GM12878 (cell line): ENCODE data around the gene ZNF641. TPM values are rescaled to one million over a fixed set of nuclear protein-coding genes. Genes with fewer than 3 reads are reported as not detected.

Experiments used
- ATAC-seq: fragments of 200-7000 bp; cut with Tn5 transposase; 3 replicates; pipeline ENCODE4 v1.9.1; 2020; ENCODE audit warnings: mild to moderate bottlenecking, moderate library complexity
- BruUV-seq: library from RNA; stranded (reverse); fragments of 400-500 nt; replicated peaks from 2 replicates; lab custom pipeline; 2021; lab: Mats Ljungman, UMichigan
- CTCF ChIA-PET: fragments of 300-600 bp; sonication (Branson Sonifier 250); formaldehyde crosslinking; extraction: SDS; loops from one replicate; lab custom pipeline; 2021; ENCODE audit warnings: inconsistent platforms; lab: Yijun Ruan, JAX
- POLR2A ChIA-PET: fragments of 350-600 bp; formaldehyde crosslinking; extraction: SDS; loops from one replicate; lab custom pipeline; 2021; ENCODE audit warnings: inconsistent platforms; lab: Charles Lee
- RAD21 ChIA-PET: fragments of 300-600 bp; sonication (Branson Sonifier 250); formaldehyde crosslinking; loops from one replicate; lab custom pipeline; 2023; ENCODE audit warnings: antibody characterized with exemption; ENCODE audit not compliant: unreplicated experiment; lab: Charles Lee
- SMC1A ChIA-PET: fragments of 300-600 bp; sonication (Branson Sonifier 250); formaldehyde crosslinking; loops from one replicate; lab custom pipeline; 2023; ENCODE audit not compliant: unreplicated experiment, uncharacterized antibody; lab: Charles Lee
- DNase-seq: peaks from one replicate; pipeline ENCODE4 v3.0.0-alpha.2; 2011; ENCODE audit warnings: low read depth, low spot score
- FAIRE-seq: peaks from 3 replicates; lab custom pipeline; 2011; peaks lifted over from hg19 to GRCh38; lab: Jason Lieb, UNC
- H2AFZ ChIP-seq: 2 replicates; pipeline ENCODE4 v1.6.0; 2011; ENCODE audit warnings: low read depth, low read length, control low read depth; ENCODE audit not compliant: control insufficient read depth
- H3K27ac ChIP-seq: 2 replicates; pipeline ENCODE4 v1.5.1; 2011; ENCODE audit warnings: control low read depth; ENCODE audit not compliant: control insufficient read depth, insufficient read depth
- H3K27me3 ChIP-seq, 2 experiments: replicated peaks in 1 of 2; 2 replicates each; pipeline versions ENCODE4 v1.6.0 to v1.6.1; 2011; ENCODE audit warnings: low read length in 1 of 2; ENCODE audit not compliant: control insufficient read depth in 2 of 2, insufficient read depth in 2 of 2
- H3K36me3 ChIP-seq, 2 experiments: 2 replicates each; pipeline ENCODE4 v1.5.1; 2011; ENCODE audit warnings: low read length in 1 of 2; ENCODE audit not compliant: control insufficient read depth in 2 of 2, insufficient read depth in 2 of 2
- H3K4me1 ChIP-seq: 2 replicates; pipeline ENCODE4 v1.6.1; 2011; ENCODE audit warnings: mild to moderate bottlenecking, low read length, moderate library complexity, mixed read lengths; ENCODE audit not compliant: control insufficient read depth, insufficient read depth
- H3K4me2 ChIP-seq: 2 replicates; pipeline ENCODE4 v1.6.0; 2011; ENCODE audit warnings: control low read depth; ENCODE audit not compliant: control insufficient read depth, insufficient read depth
- H3K4me3 ChIP-seq: fragments of 200-600 bp; sonication (generic); 2 replicates; pipeline ENCODE4 v1.5.1; 2016
- H3K79me2 ChIP-seq: 2 replicates; pipeline ENCODE4 v1.6.0; 2011; ENCODE audit warnings: low read length; ENCODE audit not compliant: control insufficient read depth, insufficient read depth
- H3K9ac ChIP-seq: 2 replicates; pipeline ENCODE4 v1.8.0; 2011; ENCODE audit warnings: low read length, control low read depth, mixed read lengths; ENCODE audit not compliant: control insufficient read depth, insufficient read depth
- H3K9me3 ChIP-seq: replicated peaks from 3 replicates; pipeline ENCODE4 v1.5.1; 2011; ENCODE audit warnings: mild to moderate bottlenecking, low read length; ENCODE audit not compliant: control insufficient read depth, insufficient read depth
- H4K20me1 ChIP-seq: 2 replicates; pipeline ENCODE4 v1.6.0; 2011; ENCODE audit not compliant: control insufficient read depth, insufficient read depth
- BHLHE40 ChIP-seq, 2 experiments: fragments of 450-650 bp in 1 of 2; IDR thresholded peaks; 2 replicates each; pipeline ENCODE4 v1.6.1; 2011 to 2017; ENCODE audit warnings: low read depth in 2 of 2, borderline replicate concordance in 1 of 2, improper control_type of control experiment in 1 of 2, low read length in 1 of 2, mild to moderate bottlenecking in 1 of 2
- CBX5 ChIP-seq: sonication (generic); IDR thresholded peaks from 2 replicates; pipeline ENCODE4 v1.6.1; 2016; ENCODE audit warnings: low read depth, moderate library complexity, mild to moderate bottlenecking, inconsistent platforms
- CHD4 ChIP-seq: fragments of 200-600 bp; sonication (generic); IDR thresholded peaks from 2 replicates; pipeline ENCODE4 v1.6.1; 2016; ENCODE audit warnings: mild to moderate bottlenecking
- CTCF ChIP-seq, 3 experiments: IDR thresholded peaks in 2 of 3; conservative IDR thresholded peaks in 1 of 3; 2 replicates each; pipeline ENCODE4 v1.5.1; 2011; ENCODE audit warnings: low read depth in 3 of 3, low read length in 3 of 3, mild to moderate bottlenecking in 3 of 3, control low read depth in 2 of 3, moderate library complexity in 2 of 3, inconsistent platforms in 1 of 3, mixed read lengths in 1 of 3; ENCODE audit not compliant: control insufficient read depth in 2 of 3, insufficient read depth in 1 of 3; ENCODE audit errors: extremely low read depth in 1 of 3
- E4F1 ChIP-seq: fragments of 450-650 bp; IDR thresholded peaks from 2 replicates; pipeline ENCODE4 v1.6.1; 2018; ENCODE audit warnings: borderline replicate concordance, mild to moderate bottlenecking; ENCODE audit not compliant: partially characterized antibody
- POLR2A ChIP-seq: IDR thresholded peaks from 2 replicates; pipeline ENCODE4 v1.6.1; 2011; ENCODE audit warnings: low read depth, mild to moderate bottlenecking, low read length
- POU2F2 ChIP-seq: IDR thresholded peaks from 3 replicates; pipeline ENCODE4 v1.6.1; 2011; ENCODE audit warnings: low read depth, mild to moderate bottlenecking, low read length, borderline replicate concordance
- PRDM15 ChIP-seq: fragments of 450-650 bp; formaldehyde crosslinking; IDR thresholded peaks from 2 replicates; pipeline ENCODE4 v1.4.0; 2020; ENCODE audit warnings: mild to moderate bottlenecking, moderate library complexity
- ZBED1 ChIP-seq: IDR thresholded peaks from 2 replicates; pipeline ENCODE4 v1.6.1; 2016; ENCODE audit warnings: borderline replicate concordance
- WGBS: methylation state at CpG from one replicate; pipeline ENCODE4 v1.1.6; 2016; ENCODE audit warnings: low lambda C conversion rate; ENCODE audit not compliant: insufficient replicate concordance, insufficient coverage; ENCODE audit errors: missing lambda C conversion rate; 5-methylcytosine and 5-hydroxymethylcytosine counted together
- in situ Hi-C: fragments of 300-500 bp; cut with MboI; formaldehyde crosslinking; loops from 9 replicates; pipeline ENCODE4 v1.14.3; 2018; ENCODE audit warnings: mixed read lengths
- intact Hi-C: fragments of 100-400 bp; cut with micrococcal nuclease; formaldehyde crosslinking; loops from one replicate; pipeline ENCODE4 v1.14.2; 2022; ENCODE audit not compliant: unreplicated experiment
- polyA plus RNA-seq, 11 experiments: library from polyadenylated mRNA; depleted of rRNA in 4 of 11; unstranded in 6 of 11; stranded (reverse) in 5 of 11; fragments of >200 nt; fragmentation: Nextera tagmentation in 4 of 11; fragmentation: Illumina TruSeq in 1 of 11; extraction: Ambion mirVana in 4 of 11; extraction: Trizol in 1 of 11; gene quantifications; 1 replicate in 1 of 11; 2 replicates in 10 of 11; pipeline versions ENCODE4 v1.2.1 to v1.2.3, GENCODE V29; 2011 to 2016; ENCODE audit warnings: inconsistent platforms in 2 of 11, missing spikeins in 2 of 11, low read depth in 1 of 11
- total RNA-seq, 4 experiments: library from RNA; depleted of rRNA in 3 of 4; stranded (reverse); fragments of >200 nt in 3 of 4; fragmentation: Illumina TruSeq in 1 of 4; extraction: Trizol in 1 of 4; gene quantifications; 2 replicates each; pipeline versions ENCODE4 v1.2.1 to v1.2.3, GENCODE V29; 2013 to 2021

Gene ZNF641
- total and polyA plus RNA-seq, 10 of the 15 experiments (the other 5 are each of a cell fraction or from before 2014, with no cell fraction given) = 1.1 to 10.3 (median 6.3) TPM

GRCh38 chr12:48336564-48336963, 14.2 kb downstream of the ZNF641 start:
- Histone ChIP-seq H3K4me1 (no peaks in the 10 kb centered on the region), H3K4me3 (no peak overlapping the region), H3K4me2 (no peak overlapping the region), H3K79me2 (no peaks in the 10 kb centered on the region), H3K9ac (no peak overlapping the region), H4K20me1 (no peaks in the 10 kb centered on the region), H2AFZ (no peak overlapping the region)
- no peak for DNase-seq
- ChIA-PET RAD21 (interaction anchor here (1.0 kb wide), 1 partner anchor 282 kb away, joined by 3 read pairs; no protein-coding TSS in a partner anchor), SMC1A (no interaction called here)
- in situ Hi-C loops = no loop called here
- intact Hi-C loops = no loop called here
- FAIRE-seq = no peak
- peak in 1 of 3 experiments; percentile 35; a peak in 3 of 6 replicates for TF ChIP-seq CTCF (IDR thresholded peaks at IDR 0.05 in 2 of 3, conservative IDR thresholded peaks at IDR 0.05 in 1 of 3; ENCODE audit: control insufficient read depth in 2 of 3, extremely low read depth in 1 of 3, insufficient read depth in 1 of 3, low read depth in 3 of 3, low read length in 3 of 3)
- TF ChIP-seq CBX5 = no peak
- TF ChIP-seq, all 136 proteins: peak for 1
- no peaks in the 10 kb centered on the region for H3K9me3 ChIP-seq
- ChIA-PET POLR2A (no interaction called here), CTCF (interaction anchor here (1.1 kb wide), 1 partner anchor 9 kb away, joined by 3 read pairs; no protein-coding TSS in a partner anchor)
- 73% methylated on average over 4 of the region's 4 CpGs for WGBS
- no TSS peak for BruUV-seq
- no peaks in the 10 kb centered on the region for H3K36me3 ChIP-seq
- ATAC-seq = peak; percentile 46; the same call in 2 of the 3 replicates
- no peaks in the 10 kb centered on the region for H3K27me3 ChIP-seq
- H3K27ac ChIP-seq = no peak overlapping the region

- Histone ChIP-seq H3K4me1 (no peaks in the 10 kb centered on the region), H3K9me3 (no peaks in the 10 kb centered on the region), H4K20me1 (no peaks in the 10 kb centered on the region), H3K79me2 (no peaks in the 10 kb centered on the region), H3K27me3 (no peaks in the 10 kb centered on the region), H3K4me2 (no peak overlapping the region), H3K9ac (no peak overlapping the region), H3K27ac (no peak overlapping the region), H3K4me3 (no peak overlapping the region), H2AFZ (no peak overlapping the region), H3K36me3 (no peaks in the 10 kb centered on the region)
- SMC1A ChIA-PET = no interaction called here
- in situ Hi-C loops (no loop called here), intact Hi-C loops (no loop called here)
- DNase-seq (no peak), ATAC-seq (no peak), FAIRE-seq (no peak)
- POLR2A ChIA-PET = no interaction called here
- RAD21 ChIA-PET = no interaction called here
- BruUV-seq = no TSS peak
- 50% methylated on average over 2 of the region's 2 CpGs for WGBS
- CTCF ChIA-PET = interaction anchor here (0.5 to 1.4 kb wide), 5 partner anchors 9 to 1292 kb away, joined by 3 to 4 read pairs (median 3); no protein-coding TSS in a partner anchor
- no peak for TF ChIP-seq E4F1
- no peak for TF ChIP-seq CHD4
- TF ChIP-seq BHLHE40 (IDR thresholded peaks at IDR 0.05; ENCODE audit: borderline replicate concordance in 1 of 2, low read depth in 2 of 2, low read length in 1 of 2) = no peak
- TF ChIP-seq PRDM15 (CRISPR knock-in tag) = no peak
- TF ChIP-seq ZBED1 = no peak
- TF ChIP-seq POU2F2 = no peak
- no peak for TF ChIP-seq POLR2A
Observed at GRCh38 chr12:48336061-48336460, 14.7 kb downstream of the ZNF641 start.
